Measurements from ENCODE around the gene ACSF3. TPM values are rescaled to one million over a fixed set of nuclear protein-coding genes. Genes with fewer than 3 reads are reported as not detected.

Gene ACSF3
- total RNA-seq, 6 experiments from 2014 or later = 18.4 to 24.2 (median 21.2) TPM

DNA sequence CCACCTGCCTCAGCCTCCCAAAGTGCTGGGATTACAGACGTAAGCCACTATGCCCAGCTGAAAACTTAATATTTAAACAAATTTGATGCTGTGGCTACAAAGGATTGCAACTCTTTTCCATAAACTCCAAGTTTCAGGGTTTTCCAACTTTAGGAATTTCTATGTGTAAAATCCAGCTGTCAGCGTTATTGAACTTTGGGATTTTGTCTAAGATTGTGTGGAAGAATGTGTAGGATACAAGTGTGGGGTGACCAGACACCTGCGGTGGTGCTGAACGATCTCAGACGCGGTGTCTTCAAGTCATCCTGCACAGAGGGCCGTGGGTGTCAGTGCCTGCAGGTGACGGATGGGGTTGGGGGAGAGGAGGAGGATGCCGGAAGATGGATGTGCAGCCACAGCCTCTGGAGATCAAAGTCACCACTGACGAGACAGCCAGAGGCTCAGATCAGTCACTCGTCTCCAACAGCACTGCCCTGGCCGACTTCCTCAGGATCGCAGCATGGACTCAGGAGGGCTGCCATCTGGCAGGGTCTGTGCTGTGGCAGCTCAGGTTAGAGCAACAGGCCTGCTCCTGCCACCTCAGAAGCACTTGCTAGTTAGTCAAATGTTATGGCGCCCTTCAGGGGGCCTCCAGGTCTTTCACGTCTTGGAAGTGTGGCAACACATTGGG lies 13.0 kb downstream of the ACSF3 start:
- Mint-ChIP-seq H3K4me1 (ENCODE audit: low read depth) (no peaks in the 10 kb centered on the region), H3K27ac (no peak overlapping the region), H3K9me3 (no peaks in the 10 kb centered on the region), H3K27me3 (ENCODE audit: insufficient read depth) (peaks cover 2% of the 10 kb centered on the region; the same call in 1 of the 2 replicates), H3K36me3 (ENCODE audit: low read depth) (peaks cover 8% of the 10 kb centered on the region), H3K4me3 (no peak overlapping the region)
- TF ChIP-seq, protein P1, sequence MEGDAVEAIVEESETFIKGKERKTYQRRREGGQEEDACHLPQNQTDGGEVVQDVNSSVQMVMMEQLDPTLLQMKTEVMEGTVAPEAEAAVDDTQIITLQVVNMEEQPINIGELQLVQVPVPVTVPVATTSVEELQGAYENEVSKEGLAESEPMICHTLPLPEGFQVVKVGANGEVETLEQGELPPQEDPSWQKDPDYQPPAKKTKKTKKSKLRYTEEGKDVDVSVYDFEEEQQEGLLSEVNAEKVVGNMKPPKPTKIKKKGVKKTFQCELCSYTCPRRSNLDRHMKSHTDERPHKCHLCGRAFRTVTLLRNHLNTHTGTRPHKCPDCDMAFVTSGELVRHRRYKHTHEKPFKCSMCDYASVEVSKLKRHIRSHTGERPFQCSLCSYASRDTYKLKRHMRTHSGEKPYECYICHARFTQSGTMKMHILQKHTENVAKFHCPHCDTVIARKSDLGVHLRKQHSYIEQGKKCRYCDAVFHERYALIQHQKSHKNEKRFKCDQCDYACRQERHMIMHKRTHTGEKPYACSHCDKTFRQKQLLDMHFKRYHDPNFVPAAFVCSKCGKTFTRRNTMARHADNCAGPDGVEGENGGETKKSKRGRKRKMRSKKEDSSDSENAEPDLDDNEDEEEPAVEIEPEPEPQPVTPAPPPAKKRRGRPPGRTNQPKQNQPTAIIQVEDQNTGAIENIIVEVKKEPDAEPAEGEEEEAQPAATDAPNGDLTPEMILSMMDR (IDR thresholded peaks at IDR 0.05) = no peak
- no peak for DNase-seq

DNA sequence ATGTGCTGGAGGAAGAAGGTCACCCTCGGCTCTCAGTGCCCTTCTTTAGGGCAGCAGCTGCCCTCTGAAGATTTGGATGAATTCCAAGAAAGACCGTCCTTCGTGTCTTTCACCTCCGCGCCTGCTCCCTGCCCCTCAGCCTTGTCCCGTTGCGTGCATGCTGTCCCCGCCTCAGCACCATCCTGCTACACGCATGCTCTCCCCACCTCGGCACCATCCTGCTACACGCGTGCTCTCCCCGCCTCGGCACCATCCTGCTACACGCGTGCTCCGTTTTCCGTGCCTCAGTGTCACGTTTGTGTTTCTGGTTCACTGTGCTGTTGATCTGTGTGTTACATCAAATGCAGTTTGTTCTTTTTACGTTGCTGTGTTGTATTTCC lies 13.5 kb downstream of the ACSF3 start:
- H3K27me3 Mint-ChIP-seq (ENCODE audit: insufficient read depth) = peaks cover 2% of the 10 kb centered on the region; the same call in 1 of the 2 replicates
- TF ChIP-seq, protein P1 (IDR thresholded peaks at IDR 0.05) = no peak
- H3K4me1 Mint-ChIP-seq (ENCODE audit: low read depth) = no peaks in the 10 kb centered on the region
- no peak for DNase-seq
- H3K36me3 Mint-ChIP-seq (ENCODE audit: low read depth) = peaks cover 8% of the 10 kb centered on the region
- H3K4me3 Mint-ChIP-seq = no peak overlapping the region
- no peaks in the 10 kb centered on the region for H3K9me3 Mint-ChIP-seq
- no peak overlapping the region for H3K27ac Mint-ChIP-seq

DNA sequence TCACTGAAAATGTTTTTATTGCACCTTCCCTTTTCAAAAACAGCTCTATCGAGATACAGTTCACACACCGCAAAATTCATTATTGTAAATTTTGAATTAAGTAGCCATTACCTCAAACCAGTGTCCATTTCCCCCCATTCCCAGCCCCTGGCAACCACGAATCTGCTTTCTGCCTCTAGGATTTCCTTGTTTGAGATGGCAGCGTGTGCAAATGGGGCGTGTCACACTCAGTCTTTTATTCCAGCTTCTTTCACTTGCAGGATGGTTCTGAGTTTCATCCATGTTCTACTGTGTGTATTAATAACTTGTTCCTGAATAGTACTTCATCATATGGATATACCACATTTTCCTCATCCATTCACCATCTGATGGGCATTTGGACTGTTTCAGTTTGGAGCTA lies 14.8 kb downstream of the ACSF3 start:
- no peaks in the 10 kb centered on the region for H3K9me3 Mint-ChIP-seq
- H3K36me3 Mint-ChIP-seq (ENCODE audit: low read depth) = peaks cover 8% of the 10 kb centered on the region
- DNase-seq = no peak
- peaks cover 2% of the 10 kb centered on the region; the same call in 1 of the 2 replicates for H3K27me3 Mint-ChIP-seq (ENCODE audit: insufficient read depth)
- TF ChIP-seq, protein P1 (IDR thresholded peaks at IDR 0.05) = no peak
- no peak overlapping the region for H3K27ac Mint-ChIP-seq
- H3K4me1 Mint-ChIP-seq (ENCODE audit: low read depth) = no peaks in the 10 kb centered on the region
- no peak overlapping the region for H3K4me3 Mint-ChIP-seq

DNA sequence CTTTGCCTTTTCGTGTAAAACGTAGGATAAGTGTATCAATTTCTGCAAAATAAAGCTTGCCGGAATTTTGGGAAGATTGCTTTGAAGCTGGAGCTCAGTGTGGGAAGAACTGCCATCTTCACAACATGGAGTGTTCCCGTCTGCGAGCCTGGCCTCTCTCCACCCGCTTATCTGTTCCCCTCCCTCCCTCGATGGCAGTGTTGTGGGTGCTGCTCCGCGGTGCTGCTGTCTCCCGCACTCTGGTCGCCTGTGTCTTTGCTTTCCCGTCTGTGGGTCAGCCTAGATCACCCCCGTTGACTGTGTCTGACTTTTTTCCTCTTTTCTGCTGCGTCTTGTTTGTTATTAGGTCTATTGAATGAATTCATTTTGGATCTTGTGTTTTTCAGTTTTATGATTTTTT lies 17.0 kb downstream of the ACSF3 start:
- H3K36me3 Mint-ChIP-seq (ENCODE audit: low read depth) = peaks cover 11% of the 10 kb centered on the region
- peaks cover 12% of the 10 kb centered on the region; the same call in 1 of the 2 replicates for H3K4me1 Mint-ChIP-seq (ENCODE audit: low read depth)
- no peak overlapping the region for H3K4me3 Mint-ChIP-seq
- TF ChIP-seq, protein P1 (IDR thresholded peaks at IDR 0.05) = no peak
- no peaks in the 10 kb centered on the region for H3K9me3 Mint-ChIP-seq
- peaks cover 2% of the 10 kb centered on the region; the same call in 1 of the 2 replicates for H3K27me3 Mint-ChIP-seq (ENCODE audit: insufficient read depth)
- no peak overlapping the region for H3K27ac Mint-ChIP-seq
- DNase-seq = no peak

DNA sequence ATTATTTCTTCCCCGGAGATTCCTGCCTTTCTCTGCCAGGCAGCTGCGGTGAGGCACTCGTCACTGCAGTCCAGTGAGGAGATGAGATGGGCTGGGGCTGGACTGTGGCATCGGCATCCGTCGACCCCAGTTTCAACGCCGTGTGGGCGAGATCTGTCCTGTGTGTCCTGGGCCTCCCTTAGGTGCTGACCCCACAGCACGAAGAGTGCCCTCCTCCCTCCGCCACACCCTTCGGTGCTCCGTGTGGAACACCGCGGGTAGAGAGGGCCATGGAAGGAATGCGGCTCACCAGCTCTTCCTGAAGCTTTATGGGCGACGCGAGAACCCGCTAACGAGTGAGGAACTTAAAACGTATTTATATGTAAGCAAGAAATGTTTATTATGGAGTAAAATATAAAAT lies 17.6 kb downstream of the ACSF3 start:
- Mint-ChIP-seq H3K27ac (no peak overlapping the region), H3K9me3 (no peaks in the 10 kb centered on the region), H3K27me3 (ENCODE audit: insufficient read depth) (peaks cover 2% of the 10 kb centered on the region; the same call in 1 of the 2 replicates), H3K4me3 (no peak overlapping the region), H3K36me3 (ENCODE audit: low read depth) (peaks cover 17% of the 10 kb centered on the region), H3K4me1 (ENCODE audit: low read depth) (peaks cover 12% of the 10 kb centered on the region; the same call in 1 of the 2 replicates)
- DNase-seq = no peak
- TF ChIP-seq, protein P1 (IDR thresholded peaks at IDR 0.05) = no peak

Measured in HFFc6 (cell line).